Mesendoderm (in vitro differentiated cells): Measurements from ENCODE around the gene SKOR1. TPM values are rescaled to one million over a fixed set of nuclear protein-coding genes. Genes with fewer than 3 reads are reported as not detected.

Experiments used
- DNase-seq: peaks from one replicate; pipeline ENCODE4 v3.0.0; 2013
- H2AK5ac ChIP-seq: 2 replicates; pipeline ENCODE4 v1.6.1; 2013; ENCODE audit warnings: low read length, inconsistent platforms
- H2BK120ac ChIP-seq: 2 replicates; pipeline ENCODE4 v1.6.1; 2013; ENCODE audit warnings: low read depth, mild to moderate bottlenecking, low read length, moderate library complexity, mixed read lengths
- H2BK15ac ChIP-seq: replicated peaks from 2 replicates; pipeline ENCODE4 v1.6.1; 2013; ENCODE audit warnings: low read depth, mild to moderate bottlenecking, moderate library complexity
- H2BK5ac ChIP-seq: 2 replicates; pipeline ENCODE4 v1.6.1; 2013; ENCODE audit warnings: low read length, inconsistent platforms
- H3K18ac ChIP-seq: 2 replicates; pipeline ENCODE4 v1.6.1; 2013; ENCODE audit warnings: mild to moderate bottlenecking, low read length, mixed read lengths
- H3K23ac ChIP-seq: one replicate; pipeline ENCODE4 v1.6.1; 2013; ENCODE audit warnings: low read length
- H3K27ac ChIP-seq: 2 replicates; pipeline ENCODE4 v1.5.1; 2013; ENCODE audit warnings: low read depth, mild to moderate bottlenecking, inconsistent platforms, low read length, moderate library complexity
- H3K27me3 ChIP-seq: 2 replicates; pipeline ENCODE4 v1.6.1; 2013; ENCODE audit warnings: low read length, control low read depth, mild to moderate bottlenecking, inconsistent platforms; ENCODE audit not compliant: insufficient read depth, poor library complexity
- H3K36me3 ChIP-seq: 2 replicates; pipeline ENCODE4 v1.6.1; 2013; ENCODE audit warnings: low read length, inconsistent platforms; ENCODE audit not compliant: control insufficient read depth, insufficient read depth
- H3K4ac ChIP-seq: one replicate; pipeline ENCODE4 v1.6.1; 2013; ENCODE audit warnings: low read depth, mild to moderate bottlenecking, low read length, moderate library complexity
- H3K4me1 ChIP-seq: 2 replicates; pipeline ENCODE4 v1.6.1; 2013; ENCODE audit warnings: low read depth, low read length, inconsistent platforms; ENCODE audit not compliant: control insufficient read depth
- H3K4me2 ChIP-seq: 2 replicates; pipeline ENCODE4 v1.6.1; 2013; ENCODE audit warnings: low read length
- H3K4me3 ChIP-seq: 2 replicates; pipeline ENCODE4 v1.5.1; 2013; ENCODE audit warnings: mild to moderate bottlenecking, low read length
- H3K56ac ChIP-seq: one replicate; pipeline ENCODE4 v1.6.1; 2013; ENCODE audit warnings: low read length
- H3K79me1 ChIP-seq: 2 replicates; pipeline ENCODE4 v1.6.1; 2013; ENCODE audit warnings: low read length, inconsistent platforms
- H3K79me2 ChIP-seq: 2 replicates; pipeline ENCODE4 v1.6.1; 2013; ENCODE audit warnings: mild to moderate bottlenecking, low read length; ENCODE audit not compliant: control insufficient read depth, insufficient read depth
- H3K9ac ChIP-seq: 2 replicates; pipeline ENCODE4 v1.6.1; 2013; ENCODE audit warnings: low read length, inconsistent platforms
- H4K5ac ChIP-seq: one replicate; pipeline ENCODE4 v1.6.1; 2013; ENCODE audit warnings: low read length
- H4K8ac ChIP-seq: one replicate; pipeline ENCODE4 v1.6.1; 2013; ENCODE audit warnings: low read depth, mild to moderate bottlenecking, control low read depth, low read length, moderate library complexity
- WGBS: extraction: QIAGEN DNeasy Blood & Tissue Kit; methylation state at CpG from one replicate; pipeline ENCODE4 v1.1.7; 2013; ENCODE audit warnings: low lambda C conversion rate, missing lambda C conversion rate; ENCODE audit not compliant: insufficient coverage; ENCODE audit errors: extremely low coverage; 5-methylcytosine and 5-hydroxymethylcytosine counted together
- polyA plus RNA-seq, 2 experiments: library from polyadenylated mRNA; stranded (reverse); fragments of 200-250 nt; gene quantifications; one replicate each; pipeline ENCODE4 v1.2.3, GENCODE V29; 2013

SKOR1 gene
- polyA plus RNA-seq (2013, experiment 1 of 2): 0.07 TPM
- polyA plus RNA-seq (2013, experiment 2 of 2): 0.08 TPM

- no peaks in the 10 kb centered on the region for H3K4me1 ChIP-seq
- no peak within 1 kb of the TSS for H2BK120ac ChIP-seq
- H2AK5ac ChIP-seq: no peak within 1 kb of the TSS
- no peak within 1 kb of the TSS for H3K9ac ChIP-seq
- no CpG with 5 or more reads among the region's 58 CpGs for WGBS
- H3K23ac ChIP-seq: peak within 1 kb of the TSS; percentile 66
- peaks cover 93% of the 10 kb centered on the region for H3K27me3 ChIP-seq
- H2BK15ac ChIP-seq: no peak within 1 kb of the TSS
- H3K36me3 ChIP-seq: no peaks in the 10 kb centered on the region
- no peaks in the 10 kb centered on the region for H3K79me2 ChIP-seq
- H3K4me3 ChIP-seq: no peak within 1 kb of the TSS
- no peak within 1 kb of the TSS for H3K4me2 ChIP-seq
- no peak within 1 kb of the TSS for H3K56ac ChIP-seq
- H3K18ac ChIP-seq: no peak within 1 kb of the TSS
- H2BK5ac ChIP-seq: no peak within 1 kb of the TSS
- no peak within 1 kb of the TSS for H4K8ac ChIP-seq
- DNase-seq: peak; percentile 63
- no peak within 1 kb of the TSS for H4K5ac ChIP-seq
- H3K79me1 ChIP-seq: no peaks in the 10 kb centered on the region
- H3K27ac ChIP-seq: no peak within 1 kb of the TSS
- H3K4ac ChIP-seq: no peak within 1 kb of the TSS
Observed at GRCh38 chr15:67824976-67825880, at the start of gene SKOR1. SKOR1 (plus strand) TSS chr15:67825509; CDS start chr15:67825603, 94 bp downstream.

- no peak overlapping the region for H3K9ac ChIP-seq
- no CpG with 5 or more reads among the region's 3 CpGs for WGBS
- no peak overlapping the region for H3K23ac ChIP-seq
- H3K4me1 ChIP-seq: peaks cover 2% of the 10 kb centered on the region
- no peak overlapping the region for H4K5ac ChIP-seq
- H2BK5ac ChIP-seq: no peak overlapping the region
- H3K18ac ChIP-seq: no peak overlapping the region
- H3K56ac ChIP-seq: no peak overlapping the region
- H3K79me1 ChIP-seq: no peaks in the 10 kb centered on the region
- H4K8ac ChIP-seq: no peak overlapping the region
- no peaks in the 10 kb centered on the region for H3K36me3 ChIP-seq
- no peak overlapping the region for H2BK120ac ChIP-seq
- no peak overlapping the region for H3K4ac ChIP-seq
- H3K79me2 ChIP-seq: no peaks in the 10 kb centered on the region
- no peak overlapping the region for H3K4me3 ChIP-seq
- H3K27me3 ChIP-seq: no peaks in the 10 kb centered on the region
- H2AK5ac ChIP-seq: no peak overlapping the region
- no peak overlapping the region for H3K4me2 ChIP-seq
- H3K27ac ChIP-seq: no peak overlapping the region
- DNase-seq: no peak
- no peak overlapping the region for H2BK15ac ChIP-seq
Observed at GRCh38 chr15:67775998-67776397, 49.3 kb upstream of the SKOR1 start.

- no peak overlapping the region for H3K4ac ChIP-seq
- no CpG with 5 or more reads among the region's 3 CpGs for WGBS
- no peak overlapping the region for H2BK15ac ChIP-seq
- no peak overlapping the region for H2BK5ac ChIP-seq
- no peak overlapping the region for H3K4me3 ChIP-seq
- H3K36me3 ChIP-seq: no peaks in the 10 kb centered on the region
- H3K79me2 ChIP-seq: no peaks in the 10 kb centered on the region
- H3K18ac ChIP-seq: no peak overlapping the region
- H2AK5ac ChIP-seq: no peak overlapping the region
- H4K8ac ChIP-seq: no peak overlapping the region
- H3K23ac ChIP-seq: no peak overlapping the region
- H3K9ac ChIP-seq: no peak overlapping the region
- H3K56ac ChIP-seq: no peak overlapping the region
- no peak overlapping the region for H3K4me2 ChIP-seq
- H3K27me3 ChIP-seq: no peaks in the 10 kb centered on the region
- no peak overlapping the region for H3K27ac ChIP-seq
- H3K4me1 ChIP-seq: no peaks in the 10 kb centered on the region
- H3K79me1 ChIP-seq: no peaks in the 10 kb centered on the region
- no peak overlapping the region for H4K5ac ChIP-seq
- no peak for DNase-seq
- H2BK120ac ChIP-seq: no peak overlapping the region
Observed at GRCh38 chr15:67776600-67776999, 48.7 kb upstream of the SKOR1 start.

- H3K56ac ChIP-seq: no peak overlapping the region
- H3K18ac ChIP-seq: no peak overlapping the region
- WGBS: no CpG with 5 or more reads among the region's 5 CpGs
- no peak overlapping the region for H3K4me3 ChIP-seq
- H2AK5ac ChIP-seq: no peak overlapping the region
- H4K5ac ChIP-seq: no peak overlapping the region
- no peak overlapping the region for H2BK5ac ChIP-seq
- no peaks in the 10 kb centered on the region for H3K27me3 ChIP-seq
- no peak overlapping the region for H3K4me2 ChIP-seq
- no peak for DNase-seq
- H2BK15ac ChIP-seq: no peak overlapping the region
- no peaks in the 10 kb centered on the region for H3K79me2 ChIP-seq
- H3K4ac ChIP-seq: no peak overlapping the region
- no peak overlapping the region for H3K27ac ChIP-seq
- H4K8ac ChIP-seq: no peak overlapping the region
- no peak overlapping the region for H2BK120ac ChIP-seq
- no peaks in the 10 kb centered on the region for H3K4me1 ChIP-seq
- no peak overlapping the region for H3K23ac ChIP-seq
- H3K9ac ChIP-seq: no peak overlapping the region
- H3K36me3 ChIP-seq: no peaks in the 10 kb centered on the region
- no peaks in the 10 kb centered on the region for H3K79me1 ChIP-seq
Observed at GRCh38 chr15:67777071-67777470, 48.2 kb upstream of the SKOR1 start.

GRCh38 chr15:67777773-67778172, 47.5 kb upstream of the SKOR1 start:
- no peak overlapping the region for H4K5ac ChIP-seq
- H3K4me1 ChIP-seq: peaks cover 3% of the 10 kb centered on the region
- no peak overlapping the region for H2AK5ac ChIP-seq
- no peak overlapping the region for H3K9ac ChIP-seq
- no peaks in the 10 kb centered on the region for H3K36me3 ChIP-seq
- H2BK120ac ChIP-seq: no peak overlapping the region
- no peak overlapping the region for H2BK5ac ChIP-seq
- no peaks in the 10 kb centered on the region for H3K79me2 ChIP-seq
- H3K27me3 ChIP-seq: no peaks in the 10 kb centered on the region
- no peak overlapping the region for H3K18ac ChIP-seq
- no peak overlapping the region for H4K8ac ChIP-seq
- no peak overlapping the region for H3K4me3 ChIP-seq
- no peak overlapping the region for H3K4ac ChIP-seq
- DNase-seq: no peak
- H2BK15ac ChIP-seq: no peak overlapping the region
- no CpG with 5 or more reads among the region's 2 CpGs for WGBS
- H3K79me1 ChIP-seq: no peaks in the 10 kb centered on the region
- no peak overlapping the region for H3K27ac ChIP-seq
- no peak overlapping the region for H3K4me2 ChIP-seq
- no peak overlapping the region for H3K56ac ChIP-seq
- no peak overlapping the region for H3K23ac ChIP-seq
